K562 (cell line): ENCODE measurements around the gene GPHA2. TPM values are rescaled to one million over a fixed set of nuclear protein-coding genes. Genes with fewer than 3 reads are reported as not detected.

ENCODE experiments used
- ARID3B ChIP-seq: fragments of 250-450 bp; sonication (Bioruptor Pico); IDR thresholded peaks from 2 replicates; pipeline ENCODE4 v1.4.0; 2020; ENCODE audit warnings: borderline replicate concordance
- BMI1 ChIP-seq: fragments of 150-350 bp; IDR thresholded peaks from 2 replicates; pipeline ENCODE4 v1.6.1; 2014; ENCODE audit warnings: low read length
- CBFA2T3 ChIP-seq: fragments of 450-650 bp; IDR thresholded peaks from 2 replicates; pipeline ENCODE4 v1.6.1; 2017
- ETS2 ChIP-seq: IDR thresholded peaks from 2 replicates; pipeline ENCODE4 v1.6.1; 2016; ENCODE audit warnings: borderline replicate concordance, missing genetic modification characterization, mild to moderate bottlenecking, moderate library complexity, missing compliant biosample characterization; ENCODE audit not compliant: poor library complexity, severe bottlenecking
- FOXM1 ChIP-seq, 2 experiments: fragments of 450-650 bp in 1 of 2; sonication (generic) in 1 of 2; formaldehyde crosslinking in 1 of 2; IDR thresholded peaks; 2 replicates each; pipeline versions ENCODE4 v1.6.1 to v1.9.0; 2017 to 2022; ENCODE audit warnings: low read depth in 2 of 2, mild to moderate bottlenecking in 2 of 2, missing genetic modification reagents in 1 of 2, moderate library complexity in 1 of 2
- HCFC1 ChIP-seq: IDR thresholded peaks from 2 replicates; pipeline ENCODE4 v1.6.1; 2012; ENCODE audit warnings: low read depth, low read length, improper control_type of control experiment
- KLF13 ChIP-seq: fragments of 450-650 bp; IDR thresholded peaks from 2 replicates; pipeline ENCODE4 v1.6.1; 2016; ENCODE audit warnings: missing genetic modification characterization, low read depth, mild to moderate bottlenecking, missing compliant biosample characterization, moderate library complexity, borderline replicate concordance
- NFATC3 ChIP-seq: fragments of 450-650 bp; IDR thresholded peaks from 2 replicates; pipeline ENCODE4 v1.6.1; 2017; ENCODE audit warnings: mild to moderate bottlenecking
- NR3C1 ChIP-seq: sonication (generic); formaldehyde crosslinking; IDR thresholded peaks from 2 replicates; pipeline ENCODE4 v1.8.1; 2022; ENCODE audit warnings: missing genetic modification reagents
- POLR3A ChIP-seq: IDR thresholded peaks from 2 replicates; pipeline ENCODE4 v1.6.1; 2011; ENCODE audit warnings: borderline replicate concordance, mild to moderate bottlenecking, moderate library complexity; ENCODE audit not compliant: insufficient read length, insufficient read depth; ENCODE audit errors: extremely low read depth
- RUNX1 ChIP-seq: sonication (generic); IDR thresholded peaks from 2 replicates; pipeline ENCODE4 v1.6.1; 2016; ENCODE audit warnings: antibody characterized with exemption, low read depth
- SMARCC2 ChIP-seq: fragments of 450-650 bp; IDR thresholded peaks from 2 replicates; pipeline ENCODE4 v1.6.1; 2017; ENCODE audit warnings: antibody characterized with exemption, moderate library complexity, mild to moderate bottlenecking, low read depth
- TAF7 ChIP-seq: fragments of 450-650 bp; IDR thresholded peaks from 2 replicates; pipeline ENCODE4 v1.6.1; 2016; ENCODE audit warnings: missing genetic modification characterization, missing compliant biosample characterization
- WHSC1 ChIP-seq: IDR thresholded peaks from one replicate; pipeline ENCODE4 v1.6.1; 2012; ENCODE audit warnings: low read length, control low read depth, inconsistent platforms
- ZBTB12 ChIP-seq: fragments of 250-450 bp; sonication (Bioruptor Pico); IDR thresholded peaks from 2 replicates; pipeline ENCODE4 v1.4.0; 2020
- ZEB2 ChIP-seq: fragments of 450-650 bp; IDR thresholded peaks from 2 replicates; pipeline ENCODE4 v1.6.1; 2016
- ZKSCAN1 ChIP-seq: fragments of 150-350 bp; IDR thresholded peaks from 2 replicates; pipeline ENCODE4 v1.6.1; 2016; ENCODE audit warnings: low read depth, low read length
- ZNF24 ChIP-seq: fragments of 450-650 bp; IDR thresholded peaks from 2 replicates; pipeline ENCODE4 v1.6.1; 2016
- ZNF639 ChIP-seq, 2 experiments: fragments of 200-800 bp in 1 of 2; sonication (Bioruptor generic) in 1 of 2; sonication (generic) in 1 of 2; formaldehyde crosslinking in 1 of 2; IDR thresholded peaks in 1 of 2; conservative IDR thresholded peaks in 1 of 2; 2 replicates each; pipeline versions ENCODE4 v1.5.0 to v1.6.1; 2016 to 2020; ENCODE audit warnings: missing compliant biosample characterization in 1 of 2, missing genetic modification characterization in 1 of 2, missing genetic modification reagents in 1 of 2
- ZNF699 ChIP-seq: fragments of 250-450 bp; sonication (Bioruptor Pico); IDR thresholded peaks from 2 replicates; pipeline ENCODE4 v1.8.0; 2021; ENCODE audit warnings: mild to moderate bottlenecking, moderate library complexity; ENCODE audit not compliant: insufficient replicate concordance
- polyA plus RNA-seq, 8 experiments: library from polyadenylated mRNA; depleted of rRNA in 4 of 8; stranded (reverse) in 5 of 8; unstranded in 3 of 8; fragments of >200 nt; fragmentation: Nextera tagmentation in 2 of 8; fragmentation: Illumina TruSeq in 1 of 8; extraction: Ambion mirVana in 2 of 8; extraction: Trizol in 1 of 8; gene quantifications; 2 replicates each; pipeline versions ENCODE4 v1.2.1 to v1.2.3, GENCODE V29; 2011 to 2014; ENCODE audit warnings: inconsistent platforms in 1 of 8, missing spikeins in 1 of 8
- total RNA-seq, 7 experiments: library from RNA; depleted of rRNA in 6 of 7; stranded (reverse); fragments of >200 nt in 6 of 7; fragmentation: Illumina TruSeq in 2 of 7; extraction: Trizol in 2 of 7; gene quantifications; 2 replicates each; pipeline versions ENCODE4 v1.2.1 to v1.2.3, GENCODE V29; 2011 to 2021; ENCODE audit warnings: low replicate concordance in 1 of 7
- TF ChIP-seq, protein P1 (sequence below): IDR thresholded peaks from 3 replicates; pipeline ENCODE4 v1.6.1; 2011; ENCODE audit warnings: borderline replicate concordance, mild to moderate bottlenecking; ENCODE audit not compliant: insufficient read length, insufficient read depth

GPHA2 gene
- total and polyA plus RNA-seq, 9 of the 15 experiments (the other 6 are each of a cell fraction or from before 2014, with no cell fraction given), result 0.17 to 0.22 TPM; not detected in 7

- TF ChIP-seq ZNF639 (CRISPR knock-in tag; conservative IDR thresholded peaks at IDR 0.05 in 1 of 2, IDR thresholded peaks at IDR 0.05 in 1 of 2) (peak in 1 of 2 experiments; percentile 72; a peak in 2 of 4 replicates), WHSC1 (no peak), HCFC1 (no peak), SMARCC2 (no peak; the same call in none of the 2 replicates), NFATC3 (no peak), ZNF24 (no peak), KLF13 (tag) (no peak), ZBTB12 (no peak), POLR3A (no peak), RUNX1 (no peak), TAF7 (tag) (no peak), ZEB2 (no peak), ARID3B (CRISPR knock-in tag) (no peak), BMI1 (no peak), CBFA2T3 (peak; percentile 90), NR3C1 (CRISPR knock-in tag) (no peak), ZKSCAN1 (no peak), FOXM1 (IDR thresholded peaks at IDR 0.05; ENCODE audit: low read depth) (no peak; the same call in none of the 2 replicates), FOXM1 (CRISPR knock-in tag; IDR thresholded peaks at IDR 0.05; ENCODE audit: low read depth) (no peak), ETS2 (no peak), ZNF699 (CRISPR knock-in tag) (no peak)
- TF ChIP-seq, protein P1, sequence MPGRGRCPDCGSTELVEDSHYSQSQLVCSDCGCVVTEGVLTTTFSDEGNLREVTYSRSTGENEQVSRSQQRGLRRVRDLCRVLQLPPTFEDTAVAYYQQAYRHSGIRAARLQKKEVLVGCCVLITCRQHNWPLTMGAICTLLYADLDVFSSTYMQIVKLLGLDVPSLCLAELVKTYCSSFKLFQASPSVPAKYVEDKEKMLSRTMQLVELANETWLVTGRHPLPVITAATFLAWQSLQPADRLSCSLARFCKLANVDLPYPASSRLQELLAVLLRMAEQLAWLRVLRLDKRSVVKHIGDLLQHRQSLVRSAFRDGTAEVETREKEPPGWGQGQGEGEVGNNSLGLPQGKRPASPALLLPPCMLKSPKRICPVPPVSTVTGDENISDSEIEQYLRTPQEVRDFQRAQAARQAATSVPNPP, result no peak
Observed at GRCh38 chr11:64885367-64886286, 50.1 kb downstream of the GPHA2 start (continued).
